T-helper 2 cell treated with Interferon-gamma antibody and Interleukin-4, amounts not matched to agents 5 μg/mL and 100 μg/mL, for 36 hours (primary cell): ENCODE data around the gene HTR1E.

Experiments used
- DNase-seq: peaks from one replicate; pipeline ENCODE4 v3.0.0; 2021; ENCODE audit warnings: low spot score
- H3K27ac Mint-ChIP-seq: one replicate; pipeline ENCODE4 v1.8.0; 2021; ENCODE audit warnings: mild to moderate bottlenecking, mixed read lengths
- H3K27me3 Mint-ChIP-seq: one replicate; pipeline ENCODE4 v1.8.0; 2021; ENCODE audit warnings: low read depth, mixed read lengths
- H3K36me3 Mint-ChIP-seq: one replicate; pipeline ENCODE4 v1.8.0; 2021; ENCODE audit warnings: low read depth, mixed read lengths
- H3K4me1 Mint-ChIP-seq: one replicate; pipeline ENCODE4 v1.8.0; 2021; ENCODE audit warnings: low read depth, mixed read lengths
- H3K4me3 Mint-ChIP-seq: one replicate; pipeline ENCODE4 v1.8.0; 2022; ENCODE audit warnings: mild to moderate bottlenecking, moderate library complexity, mixed read lengths
- H3K9me3 Mint-ChIP-seq: one replicate; pipeline ENCODE4 v1.8.0; 2021; ENCODE audit warnings: mixed read lengths

Gene HTR1E

GRCh38 chr6:87016772-87017171, 79.4 kb downstream of the HTR1E start:
- H3K4me1 Mint-ChIP-seq, result no peaks in the 10 kb centered on the region
- H3K36me3 Mint-ChIP-seq, result no peaks in the 10 kb centered on the region
- H3K27me3 Mint-ChIP-seq, result peaks cover 2% of the 10 kb centered on the region
- DNase-seq, result no peak
- H3K9me3 Mint-ChIP-seq, result no peaks in the 10 kb centered on the region
- no peak overlapping the region for H3K4me3 Mint-ChIP-seq
- H3K27ac Mint-ChIP-seq, result no peak overlapping the region

DNA sequence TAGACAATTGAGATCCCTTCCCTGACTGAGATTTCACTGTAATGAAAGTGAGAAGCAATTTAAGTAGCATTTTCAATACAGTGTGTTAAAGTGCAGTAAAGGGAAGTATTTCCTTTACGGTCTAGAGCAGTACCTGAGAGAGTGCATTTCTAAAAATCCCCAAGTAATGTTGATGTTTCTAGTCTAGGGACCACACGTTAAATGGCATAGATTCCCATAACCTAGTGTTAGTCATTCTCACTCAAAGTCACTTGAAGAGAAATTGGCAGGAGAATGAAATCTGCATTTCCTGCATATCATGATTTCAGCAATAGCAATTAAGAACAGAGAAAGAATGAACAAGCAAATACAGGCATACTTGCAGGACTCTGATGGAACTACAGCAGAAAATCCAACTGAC, 89.7 kb downstream of the HTR1E start:
- DNase-seq, result no peak
- H3K9me3 Mint-ChIP-seq, result no peaks in the 10 kb centered on the region
- no peaks in the 10 kb centered on the region for H3K36me3 Mint-ChIP-seq
- no peak overlapping the region for H3K27ac Mint-ChIP-seq
- H3K4me3 Mint-ChIP-seq, result no peak overlapping the region
- H3K4me1 Mint-ChIP-seq, result no peaks in the 10 kb centered on the region
- no peaks in the 10 kb centered on the region for H3K27me3 Mint-ChIP-seq

GRCh38 chr6:87029711-87030314, 92.5 kb downstream of the HTR1E start:
- no peaks in the 10 kb centered on the region for H3K9me3 Mint-ChIP-seq
- H3K36me3 Mint-ChIP-seq, result no peaks in the 10 kb centered on the region
- DNase-seq, result no peak
- no peaks in the 10 kb centered on the region for H3K27me3 Mint-ChIP-seq
- no peaks in the 10 kb centered on the region for H3K4me1 Mint-ChIP-seq
- H3K4me3 Mint-ChIP-seq, result no peak overlapping the region
- H3K27ac Mint-ChIP-seq, result no peak overlapping the region

DNA sequence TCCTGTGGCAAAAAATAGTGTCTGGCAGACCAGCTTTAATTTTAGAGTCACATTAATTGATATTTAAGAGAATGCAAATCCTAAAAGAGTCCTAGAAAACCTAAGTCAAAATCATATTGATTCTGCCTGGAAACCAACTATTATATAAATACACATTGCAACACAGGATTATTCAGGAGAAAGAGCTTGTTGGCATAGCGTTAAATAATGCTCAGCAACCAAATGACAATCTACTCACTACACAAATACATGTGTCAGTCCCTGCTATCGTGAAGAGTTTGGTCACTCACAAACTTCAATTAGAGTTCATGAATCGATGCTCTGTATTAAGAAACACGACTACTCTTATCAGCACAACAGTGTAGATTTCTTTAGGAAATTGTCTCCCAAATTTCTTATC, 103.4 kb downstream of the HTR1E start:
- Mint-ChIP-seq H3K27ac (no peak overlapping the region), H3K36me3 (no peaks in the 10 kb centered on the region), H3K9me3 (no peaks in the 10 kb centered on the region), H3K4me1 (no peaks in the 10 kb centered on the region), H3K4me3 (no peak overlapping the region), H3K27me3 (no peaks in the 10 kb centered on the region)
- no peak for DNase-seq

DNA sequence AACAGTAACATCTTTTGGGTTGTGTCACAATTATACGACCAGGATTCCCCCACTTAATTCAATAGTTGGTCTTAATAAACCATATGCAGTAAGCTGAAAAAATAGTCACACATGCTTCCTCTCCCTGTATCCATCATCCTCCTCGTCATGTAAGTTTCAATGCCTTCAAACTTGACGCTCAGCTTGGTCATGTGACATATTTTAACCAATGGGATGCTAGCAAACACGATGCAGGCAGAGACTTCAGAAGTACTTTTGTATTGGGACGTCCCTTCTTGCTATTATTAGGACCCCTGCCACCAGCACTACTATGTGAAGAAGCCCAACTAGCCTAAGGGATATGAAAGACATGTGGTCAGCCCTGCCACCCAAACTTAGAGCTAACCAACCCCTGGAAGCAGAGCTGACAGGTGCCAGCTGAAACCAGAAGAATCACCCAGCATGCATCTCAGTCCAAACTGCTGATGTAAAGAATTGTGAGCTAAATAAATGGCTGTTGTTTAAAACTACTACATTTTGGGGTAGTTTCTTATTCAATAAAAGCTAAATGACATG, 108.3 kb downstream of the HTR1E start:
- no peak overlapping the region for H3K27ac Mint-ChIP-seq
- H3K27me3 Mint-ChIP-seq, result peaks cover 8% of the 10 kb centered on the region
- no peaks in the 10 kb centered on the region for H3K4me1 Mint-ChIP-seq
- DNase-seq, result no peak
- H3K36me3 Mint-ChIP-seq, result no peaks in the 10 kb centered on the region
- H3K9me3 Mint-ChIP-seq, result no peaks in the 10 kb centered on the region
- H3K4me3 Mint-ChIP-seq, result no peak overlapping the region

DNA sequence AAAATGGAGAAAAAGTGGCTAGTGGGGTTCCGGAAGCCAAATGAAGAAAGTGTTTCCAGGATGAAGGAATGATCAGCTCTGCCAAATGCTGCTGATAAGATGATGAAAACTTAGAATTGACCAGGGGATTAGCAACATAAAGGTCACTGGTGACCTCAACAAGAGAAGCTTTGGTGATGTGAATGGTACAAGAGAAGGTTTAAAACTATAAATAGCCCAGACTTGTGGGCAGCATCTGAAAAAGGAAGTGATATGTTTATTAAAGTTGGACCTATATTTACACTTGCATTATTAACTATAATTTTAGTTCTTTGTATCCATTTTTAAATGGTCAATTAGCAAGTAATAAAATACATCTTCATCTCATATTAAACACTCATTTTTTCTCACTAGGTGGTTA, 112.5 kb downstream of the HTR1E start:
- Mint-ChIP-seq H3K4me1 (no peaks in the 10 kb centered on the region), H3K27ac (no peak overlapping the region), H3K36me3 (no peaks in the 10 kb centered on the region), H3K4me3 (no peak overlapping the region), H3K27me3 (peaks cover 12% of the 10 kb centered on the region), H3K9me3 (no peaks in the 10 kb centered on the region)
- DNase-seq, result no peak

DNA sequence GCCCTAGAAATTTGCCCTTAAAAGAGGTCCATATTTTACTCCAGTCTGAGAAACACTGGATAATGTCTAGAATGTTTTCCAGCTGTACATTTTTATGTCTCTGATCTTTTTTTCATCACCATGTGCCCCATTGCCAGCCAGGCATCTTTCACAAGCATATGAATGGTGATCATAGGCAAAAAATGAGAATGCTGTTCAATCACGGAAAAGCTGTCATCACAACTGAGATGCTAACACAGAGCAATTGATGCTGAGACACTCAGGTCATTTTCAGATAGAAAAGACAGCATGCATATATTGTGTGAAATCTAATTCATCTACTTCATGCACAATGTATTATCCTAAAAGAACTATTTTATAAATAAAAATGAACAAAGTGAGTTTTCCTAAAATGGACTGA, 116.0 kb downstream of the HTR1E start:
- Mint-ChIP-seq H3K36me3 (no peaks in the 10 kb centered on the region), H3K27me3 (peaks cover 21% of the 10 kb centered on the region), H3K4me3 (no peak overlapping the region), H3K9me3 (no peaks in the 10 kb centered on the region), H3K4me1 (no peaks in the 10 kb centered on the region), H3K27ac (no peak overlapping the region)
- no peak for DNase-seq

- Mint-ChIP-seq H3K9me3 (no peaks in the 10 kb centered on the region), H3K4me1 (no peaks in the 10 kb centered on the region), H3K27me3 (peaks cover 17% of the 10 kb centered on the region), H3K27ac (no peak overlapping the region), H3K36me3 (no peaks in the 10 kb centered on the region), H3K4me3 (no peak overlapping the region)
- DNase-seq, result no peak
Observed at GRCh38 chr6:87054143-87054833, 117.0 kb downstream of the HTR1E start.

- H3K4me1 Mint-ChIP-seq, result no peaks in the 10 kb centered on the region
- DNase-seq, result no peak
- H3K27ac Mint-ChIP-seq, result no peak overlapping the region
- no peak overlapping the region for H3K4me3 Mint-ChIP-seq
- H3K27me3 Mint-ChIP-seq, result peaks cover 18% of the 10 kb centered on the region
- H3K36me3 Mint-ChIP-seq, result no peaks in the 10 kb centered on the region
- no peaks in the 10 kb centered on the region for H3K9me3 Mint-ChIP-seq
Observed at GRCh38 chr6:87059943-87060342, 122.6 kb downstream of the HTR1E start.

DNA sequence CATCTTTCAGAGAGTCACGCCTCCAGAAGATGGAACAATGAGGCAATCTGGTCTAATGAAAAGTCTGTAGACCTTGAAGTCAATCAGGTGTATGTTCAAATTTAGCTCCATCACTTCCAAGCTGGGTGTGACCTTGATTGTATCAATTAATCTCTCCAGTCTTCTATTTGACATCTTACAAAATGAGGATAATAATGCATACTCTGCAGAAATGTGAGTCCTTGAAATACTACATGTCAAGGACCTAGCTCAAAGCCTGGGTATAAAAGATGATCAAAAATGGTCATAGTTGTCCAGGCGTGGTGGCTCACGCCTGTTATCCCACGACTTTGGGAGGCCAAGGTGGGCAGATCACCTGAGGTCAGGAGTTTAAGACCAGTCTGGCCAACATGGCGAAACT, 127.8 kb downstream of the HTR1E start:
- H3K4me1 Mint-ChIP-seq, result peaks cover 3% of the 10 kb centered on the region
- DNase-seq, result no peak
- no peaks in the 10 kb centered on the region for H3K9me3 Mint-ChIP-seq
- H3K4me3 Mint-ChIP-seq, result no peak overlapping the region
- no peaks in the 10 kb centered on the region for H3K36me3 Mint-ChIP-seq
- H3K27ac Mint-ChIP-seq, result no peak overlapping the region
- H3K27me3 Mint-ChIP-seq, result peaks cover 31% of the 10 kb centered on the region
